GM12864 (cell line): Measurements from ENCODE around the gene TRAPPC10.
A peak's percentile ranks its signal among the peaks of the same experiment; 100 is the strongest.

Source experiments
- DNase-seq: peaks from one replicate; pipeline ENCODE4 v3.0.0-alpha.2; 2011; ENCODE audit warnings: low read depth
- H3K4me3 ChIP-seq: 2 replicates; pipeline ENCODE4 v1.5.1; 2011; ENCODE audit warnings: mild to moderate bottlenecking, low read depth, low read length, control low read depth
- TF ChIP-seq, protein P1 (sequence below): IDR thresholded peaks from 2 replicates; pipeline ENCODE4 v1.5.1; 2011; ENCODE audit warnings: low read depth, mild to moderate bottlenecking, moderate library complexity, low read length, control low read depth, inconsistent platforms; ENCODE audit errors: missing control alignments

TRAPPC10 gene

DNA sequence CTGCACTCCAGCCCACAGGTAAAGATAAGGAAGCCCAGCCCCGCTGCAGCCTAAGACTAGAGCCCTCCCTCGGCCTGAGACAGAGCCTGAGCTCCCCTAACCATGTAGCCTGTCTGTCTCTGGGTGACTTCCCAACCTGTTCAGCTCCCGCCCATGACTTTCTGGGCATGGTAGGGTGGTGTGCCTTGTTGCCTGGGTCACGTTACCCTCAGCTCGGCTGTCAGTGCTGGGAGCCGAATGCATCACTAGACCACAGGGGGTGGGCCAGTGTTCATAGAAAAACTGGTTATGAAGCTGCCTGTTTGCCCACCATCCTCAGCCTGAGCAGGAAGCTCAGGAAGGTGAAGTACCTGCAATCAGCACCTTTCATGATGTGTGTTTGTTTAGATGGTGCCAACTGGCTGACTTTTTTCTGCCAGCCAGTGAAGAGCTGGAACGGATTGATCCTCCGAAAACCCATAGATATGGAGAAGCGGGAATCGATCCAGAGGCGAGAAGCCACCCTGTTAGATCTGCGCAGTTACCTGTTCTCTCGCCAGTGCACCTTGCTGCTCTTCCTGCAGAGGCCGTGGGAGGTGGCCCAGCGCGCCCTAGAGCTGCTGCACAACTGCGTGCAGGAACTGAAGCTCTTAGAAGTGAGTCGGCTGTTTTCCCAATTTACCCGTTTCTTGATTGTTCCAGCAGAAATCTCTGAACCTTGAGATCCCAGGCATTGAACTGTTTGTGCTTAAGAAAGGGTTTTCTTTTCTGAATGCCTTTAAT, 51.2 kb downstream of the TRAPPC10 start:
- TF ChIP-seq, protein P1, sequence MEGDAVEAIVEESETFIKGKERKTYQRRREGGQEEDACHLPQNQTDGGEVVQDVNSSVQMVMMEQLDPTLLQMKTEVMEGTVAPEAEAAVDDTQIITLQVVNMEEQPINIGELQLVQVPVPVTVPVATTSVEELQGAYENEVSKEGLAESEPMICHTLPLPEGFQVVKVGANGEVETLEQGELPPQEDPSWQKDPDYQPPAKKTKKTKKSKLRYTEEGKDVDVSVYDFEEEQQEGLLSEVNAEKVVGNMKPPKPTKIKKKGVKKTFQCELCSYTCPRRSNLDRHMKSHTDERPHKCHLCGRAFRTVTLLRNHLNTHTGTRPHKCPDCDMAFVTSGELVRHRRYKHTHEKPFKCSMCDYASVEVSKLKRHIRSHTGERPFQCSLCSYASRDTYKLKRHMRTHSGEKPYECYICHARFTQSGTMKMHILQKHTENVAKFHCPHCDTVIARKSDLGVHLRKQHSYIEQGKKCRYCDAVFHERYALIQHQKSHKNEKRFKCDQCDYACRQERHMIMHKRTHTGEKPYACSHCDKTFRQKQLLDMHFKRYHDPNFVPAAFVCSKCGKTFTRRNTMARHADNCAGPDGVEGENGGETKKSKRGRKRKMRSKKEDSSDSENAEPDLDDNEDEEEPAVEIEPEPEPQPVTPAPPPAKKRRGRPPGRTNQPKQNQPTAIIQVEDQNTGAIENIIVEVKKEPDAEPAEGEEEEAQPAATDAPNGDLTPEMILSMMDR = no peak
- no peak overlapping the region for H3K4me3 ChIP-seq
- DNase-seq = no peak

DNA sequence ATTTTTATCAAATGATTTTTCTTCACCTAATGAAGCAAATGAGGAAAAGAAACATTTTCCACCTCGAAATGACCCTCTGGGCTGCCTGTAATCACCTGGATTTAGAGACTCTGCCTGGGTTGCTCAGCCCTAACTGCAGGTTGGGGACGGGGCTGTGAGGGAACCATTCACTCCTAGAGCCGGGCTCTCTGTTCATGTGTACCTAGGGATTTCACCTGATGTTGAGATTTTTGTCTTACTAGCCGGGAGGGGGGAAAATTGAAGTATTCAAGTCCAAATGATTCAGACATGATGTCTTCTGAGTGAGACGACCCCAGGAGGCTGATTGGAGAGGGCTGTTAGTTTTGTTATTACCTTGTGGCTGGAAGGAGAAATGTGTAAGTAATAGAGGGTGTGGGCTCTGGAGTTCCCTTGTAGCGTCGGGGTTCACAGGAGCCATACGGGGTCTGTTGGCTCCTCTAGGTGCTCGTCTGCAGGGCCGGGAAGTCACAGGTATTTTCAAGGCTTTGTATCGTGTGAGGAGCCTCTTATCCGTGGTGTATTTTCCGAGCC, 52.8 kb downstream of the TRAPPC10 start:
- TF ChIP-seq, protein P1 = no peak
- DNase-seq = no peak
- no peak overlapping the region for H3K4me3 ChIP-seq

DNA sequence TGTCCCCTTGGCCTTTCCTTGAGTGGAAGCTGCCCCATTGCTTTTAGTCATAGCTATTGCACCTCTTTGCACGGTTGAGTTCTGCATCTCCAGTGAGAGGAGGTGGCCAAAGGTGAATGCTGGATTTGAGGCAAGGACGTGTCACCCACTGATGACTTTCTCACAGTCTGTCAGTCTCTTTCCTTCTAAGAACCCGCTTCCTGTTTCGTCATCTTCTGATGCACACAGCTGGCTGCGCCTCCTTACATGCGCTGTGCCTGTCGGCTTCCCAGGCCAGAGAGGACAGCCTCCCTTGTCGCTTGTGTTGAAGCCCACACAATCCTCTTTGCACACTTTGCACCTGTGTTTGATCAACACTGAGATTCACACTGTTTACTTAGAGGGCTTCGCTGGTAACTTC, 53.3 kb downstream of the TRAPPC10 start:
- peak; percentile 41 for DNase-seq
- no peak overlapping the region for H3K4me3 ChIP-seq
- TF ChIP-seq, protein P1 = no peak

DNA sequence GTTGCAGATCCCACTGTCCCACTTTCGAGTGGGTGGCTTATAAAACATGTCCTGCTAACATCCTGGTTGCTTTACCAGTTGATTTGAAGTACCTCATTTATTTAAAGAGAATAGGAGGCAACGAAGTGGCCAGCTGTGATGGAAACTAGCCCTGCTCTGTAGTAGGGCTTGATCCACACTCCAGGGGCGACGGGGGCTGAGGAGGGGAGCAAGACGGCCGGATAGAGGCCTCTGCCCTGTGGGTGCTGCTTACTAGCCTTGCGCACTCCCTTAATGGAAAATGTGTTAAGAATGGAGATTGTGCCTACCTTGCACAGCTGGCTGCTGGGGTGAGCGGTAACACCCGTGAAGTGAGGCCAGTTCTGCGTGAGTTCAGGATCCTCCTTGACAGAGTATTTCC, 54.0 kb downstream of the TRAPPC10 start:
- H3K4me3 ChIP-seq = no peak overlapping the region
- TF ChIP-seq, protein P1 = no peak
- DNase-seq = no peak

DNA sequence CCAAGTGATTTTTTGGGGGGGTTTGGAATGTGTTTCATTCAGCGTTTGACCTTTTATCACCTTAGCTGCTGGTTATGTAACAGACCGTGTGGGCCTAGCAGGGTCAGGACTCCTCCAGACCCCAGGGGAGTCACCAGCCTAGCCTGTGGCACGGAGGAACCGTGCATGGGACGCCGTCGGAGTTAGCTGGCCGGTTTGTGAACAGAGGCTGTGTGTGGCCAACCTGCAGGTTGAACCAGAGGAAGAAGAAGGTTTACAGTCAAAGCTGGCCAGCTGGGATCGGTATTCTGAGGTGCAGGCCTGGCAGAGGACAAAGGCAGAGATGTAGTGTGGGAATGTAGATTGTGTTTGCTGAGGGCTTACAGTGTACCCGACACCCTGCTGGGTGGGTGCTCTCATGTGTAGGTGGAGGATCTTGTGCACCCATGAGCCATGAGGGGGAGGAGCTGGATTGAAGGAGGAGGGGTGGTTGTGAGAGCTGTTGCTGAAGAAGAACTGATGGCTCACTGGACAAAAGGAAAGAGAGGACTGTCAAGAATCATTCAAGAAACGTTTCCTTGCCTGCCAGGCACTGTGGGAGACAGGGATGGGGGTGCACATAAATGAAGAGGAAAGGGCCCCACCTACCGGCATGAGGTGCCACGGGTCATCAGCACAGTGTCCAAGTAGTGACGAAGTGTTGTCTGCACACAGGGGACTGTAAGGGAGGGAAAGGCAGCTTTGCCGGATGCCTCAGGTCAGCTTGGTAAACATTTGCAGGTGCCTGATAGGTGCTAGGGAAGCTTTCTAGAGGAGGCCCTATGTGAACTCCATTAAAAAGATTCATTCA, 55.1 kb downstream of the TRAPPC10 start:
- H3K4me3 ChIP-seq = no peak overlapping the region
- DNase-seq = no peak
- TF ChIP-seq, protein P1 = no peak

DNA sequence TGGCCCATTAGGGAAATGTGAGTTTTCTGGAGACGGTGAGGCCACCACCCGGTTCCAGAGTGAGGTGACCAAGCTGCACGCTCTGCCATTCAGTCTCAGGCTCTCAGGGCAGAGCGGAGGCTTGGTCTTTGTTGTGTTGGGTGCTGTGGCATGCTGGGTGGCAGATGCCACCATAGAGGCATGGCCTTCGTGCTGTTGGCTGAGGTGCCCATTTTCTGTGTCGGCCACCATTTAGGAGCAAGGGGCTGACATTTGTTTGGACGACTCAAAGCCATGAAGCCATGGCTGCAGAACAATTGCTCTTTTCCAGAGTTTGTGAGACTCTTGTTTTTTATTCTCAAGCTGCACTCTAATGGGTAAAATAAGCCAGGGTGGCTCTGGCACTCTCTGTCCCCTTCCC, 58.3 kb downstream of the TRAPPC10 start:
- no peak overlapping the region for H3K4me3 ChIP-seq
- no peak for DNase-seq
- TF ChIP-seq, protein P1 = no peak
